Measurements from ENCODE around the gene BTN1A1. TPM values are rescaled to one million over a fixed set of nuclear protein-coding genes. Genes with fewer than 3 reads are reported as not detected.

The BTN1A1 gene
- total and polyA plus RNA-seq, 12 donors: not detected

GRCh38 chr6:26531897-26532296, 31.8 kb downstream of the BTN1A1 start:
- 100% methylated on average over 1 of the region's 1 CpG for WGBS, 2 donors
- DNase-seq: no peak
- no peak for ATAC-seq
- Histone ChIP-seq H3K4me3 (no peak overlapping the region), H3K36me3 (no peaks in the 10 kb centered on the region), H3K9me3 (no peaks in the 10 kb centered on the region), H3K27ac (peak overlapping the region in 4 of 10 donors; percentile 64 to 84 (median 72)), H3K27me3 (no peaks in the 10 kb centered on the region), H3K4me1 (peaks cover 0 to 36% (median 22%) of the 10 kb centered on the region in 9 donors)
- intact Hi-C loops (cut with DNase I): loop anchor here in 2 of 10 donors (10.0 kb wide), 2 partner anchors 207 to 337 kb away; a partner anchor contains a TSS
- TF ChIP-seq, protein P1, sequence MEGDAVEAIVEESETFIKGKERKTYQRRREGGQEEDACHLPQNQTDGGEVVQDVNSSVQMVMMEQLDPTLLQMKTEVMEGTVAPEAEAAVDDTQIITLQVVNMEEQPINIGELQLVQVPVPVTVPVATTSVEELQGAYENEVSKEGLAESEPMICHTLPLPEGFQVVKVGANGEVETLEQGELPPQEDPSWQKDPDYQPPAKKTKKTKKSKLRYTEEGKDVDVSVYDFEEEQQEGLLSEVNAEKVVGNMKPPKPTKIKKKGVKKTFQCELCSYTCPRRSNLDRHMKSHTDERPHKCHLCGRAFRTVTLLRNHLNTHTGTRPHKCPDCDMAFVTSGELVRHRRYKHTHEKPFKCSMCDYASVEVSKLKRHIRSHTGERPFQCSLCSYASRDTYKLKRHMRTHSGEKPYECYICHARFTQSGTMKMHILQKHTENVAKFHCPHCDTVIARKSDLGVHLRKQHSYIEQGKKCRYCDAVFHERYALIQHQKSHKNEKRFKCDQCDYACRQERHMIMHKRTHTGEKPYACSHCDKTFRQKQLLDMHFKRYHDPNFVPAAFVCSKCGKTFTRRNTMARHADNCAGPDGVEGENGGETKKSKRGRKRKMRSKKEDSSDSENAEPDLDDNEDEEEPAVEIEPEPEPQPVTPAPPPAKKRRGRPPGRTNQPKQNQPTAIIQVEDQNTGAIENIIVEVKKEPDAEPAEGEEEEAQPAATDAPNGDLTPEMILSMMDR (IDR thresholded peaks at IDR 0.05): no peak

DNA sequence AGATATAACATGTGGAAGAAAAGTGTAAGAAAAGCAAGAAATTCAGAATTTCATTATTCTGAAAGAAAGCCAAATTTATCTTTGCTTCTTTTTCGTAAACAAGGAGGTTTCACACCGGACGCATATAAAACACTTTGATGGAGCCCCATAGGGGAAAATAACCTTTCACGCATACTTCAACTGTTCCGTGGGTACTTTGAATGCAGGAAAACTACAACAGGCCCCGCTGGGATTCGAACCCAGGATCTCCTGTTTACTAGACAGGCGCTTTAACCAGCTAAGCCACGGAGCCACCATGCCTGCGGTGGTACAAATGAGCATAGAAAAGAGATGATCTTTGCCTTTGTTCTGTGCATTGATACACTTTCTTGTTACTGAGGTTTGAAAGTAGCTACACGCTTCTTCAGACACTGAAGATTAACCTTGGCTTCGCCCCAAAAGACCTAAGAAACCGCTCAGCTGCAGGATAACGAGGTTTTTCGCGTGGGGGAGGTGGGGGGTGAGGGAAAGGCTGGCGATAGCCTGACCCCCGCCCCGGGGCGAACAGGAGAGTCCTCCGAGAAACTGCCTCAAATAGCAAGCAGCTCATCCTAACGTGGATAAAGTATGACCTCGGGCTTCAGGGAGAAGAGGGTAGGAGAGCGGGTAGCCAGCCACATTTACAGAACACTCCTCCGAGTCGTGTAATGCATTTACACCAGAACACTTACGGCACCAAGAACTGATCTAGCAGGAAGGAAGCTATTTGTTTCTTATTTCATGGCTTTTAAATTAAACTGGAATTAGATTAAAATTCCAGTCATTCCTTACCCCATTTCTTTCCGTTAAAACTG, 32.8 kb downstream of the BTN1A1 start:
- WGBS, 2 donors: 1% methylated on average over 28 of the region's 28 CpGs
- Histone ChIP-seq H3K4me1 (peaks cover 0 to 38% (median 23%) of the 10 kb centered on the region in 9 donors), H3K36me3 (no peaks in the 10 kb centered on the region), H3K27me3 (no peaks in the 10 kb centered on the region), H3K4me3 (peak overlapping the region; percentile 25 to 75 (median 65)), H3K9me3 (no peaks in the 10 kb centered on the region), H3K27ac (peak overlapping the region in 9 of 10 donors; percentile 50 to 84 (median 72))
- intact Hi-C loops (cut with DNase I): loop anchor here in 2 of 10 donors (10.0 kb wide), 2 partner anchors 208 to 338 kb away; a partner anchor contains a TSS
- ATAC-seq: peak; percentile 44 to 83 (median 63)
- peak; percentile 79 to 86 for DNase-seq
- TF ChIP-seq, protein P1 (IDR thresholded peaks at IDR 0.05): no peak

GRCh38 chr6:26533532-26533931, 33.4 kb downstream of the BTN1A1 start:
- TF ChIP-seq, protein P1 (IDR thresholded peaks at IDR 0.05): no peak
- peak overlapping the region; percentile 25 to 75 (median 65) for H3K4me3 ChIP-seq
- DNase-seq: no peak
- intact Hi-C loops (cut with DNase I): loop anchor here in 2 of 10 donors (10.0 kb wide), 2 partner anchors 209 to 339 kb away; a partner anchor contains a TSS
- peaks cover 0 to 38% (median 23%) of the 10 kb centered on the region in 9 donors for H3K4me1 ChIP-seq
- no peak for ATAC-seq
- no peaks in the 10 kb centered on the region for H3K9me3 ChIP-seq
- no peaks in the 10 kb centered on the region for H3K36me3 ChIP-seq
- no peaks in the 10 kb centered on the region for H3K27me3 ChIP-seq
- H3K27ac ChIP-seq: peak overlapping the region in 8 of 10 donors; percentile 64 to 84 (median 72)
- WGBS, 2 donors: 0 to 3% methylated on average over 1 of the region's 1 CpG

DNA sequence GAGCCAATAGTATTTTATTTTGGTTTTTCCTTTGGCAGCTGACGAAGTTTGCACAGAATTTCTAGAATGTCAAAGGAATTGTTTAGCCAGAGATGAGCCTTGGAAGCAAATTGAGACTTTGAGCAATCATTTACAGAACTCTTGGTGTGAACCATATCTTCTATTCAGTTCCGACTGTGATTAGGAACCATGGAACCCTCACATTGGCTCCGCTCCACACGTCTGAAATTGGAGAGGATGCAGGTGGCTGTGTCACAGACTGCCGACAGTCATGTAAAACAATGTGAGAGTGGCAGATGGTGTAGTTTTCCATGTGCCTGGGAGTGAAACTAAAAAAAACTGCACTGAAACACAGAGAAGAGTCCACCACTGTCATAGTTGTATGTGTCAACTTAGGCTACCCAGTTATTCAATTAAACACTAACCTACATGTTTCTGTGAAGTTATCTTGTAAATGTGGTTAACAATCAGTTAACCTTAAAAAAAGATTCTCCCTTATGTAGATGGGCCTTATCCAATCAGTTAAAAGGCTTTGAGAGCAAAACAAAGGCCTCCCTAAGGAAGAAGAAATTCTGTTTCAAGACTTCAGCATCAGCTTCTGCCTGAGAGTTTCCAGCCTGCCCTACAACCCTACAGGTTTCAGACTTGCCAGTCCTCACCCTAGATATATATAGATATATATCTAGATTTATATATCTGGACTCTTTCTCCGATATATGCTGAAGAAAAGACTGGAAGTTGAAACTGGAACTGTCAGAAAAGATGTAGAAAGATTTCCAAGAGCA, 34.8 kb downstream of the BTN1A1 start:
- Histone ChIP-seq H3K4me1 (peaks cover 4 to 51% (median 35%) of the 10 kb centered on the region in 9 donors), H3K9me3 (no peaks in the 10 kb centered on the region), H3K4me3 (no peak overlapping the region), H3K27ac (no peak overlapping the region), H3K36me3 (no peaks in the 10 kb centered on the region), H3K27me3 (no peaks in the 10 kb centered on the region)
- no peak for DNase-seq
- WGBS, 2 donors: 53 to 58% methylated on average over 6 of the region's 6 CpGs
- TF ChIP-seq, protein P1 (IDR thresholded peaks at IDR 0.05): no peak
- intact Hi-C loops (cut with DNase I): loop anchor here in 2 of 10 donors (10.0 kb wide), 2 partner anchors 210 to 340 kb away; a partner anchor contains a TSS
- no peak for ATAC-seq
